MM.1S (cell line): Measurements from ENCODE around the gene ARMC3.

ENCODE experiments used
- EZH2 ChIP-seq: fragments of 300-600 bp; sonication (generic); optimal IDR thresholded peaks from 2 replicates; pipeline ENCODE3; 2017; ENCODE audit warnings: low read depth, mild to moderate bottlenecking, antibody characterized with exemption, low read length, mixed read lengths
- EZH2phosphoT487 ChIP-seq: fragments of 300-600 bp; sonication (generic); IDR thresholded peaks from 2 replicates; pipeline ENCODE4 v1.6.1; 2018; ENCODE audit warnings: antibody characterized with exemption, low read length
- TF ChIP-seq, protein P1 (sequence below): fragments of 300-600 bp; sonication (generic); IDR thresholded peaks from 2 replicates; pipeline ENCODE4 v1.5.1; 2016; ENCODE audit warnings: antibody characterized with exemption, low read length, mixed read lengths

DNA sequence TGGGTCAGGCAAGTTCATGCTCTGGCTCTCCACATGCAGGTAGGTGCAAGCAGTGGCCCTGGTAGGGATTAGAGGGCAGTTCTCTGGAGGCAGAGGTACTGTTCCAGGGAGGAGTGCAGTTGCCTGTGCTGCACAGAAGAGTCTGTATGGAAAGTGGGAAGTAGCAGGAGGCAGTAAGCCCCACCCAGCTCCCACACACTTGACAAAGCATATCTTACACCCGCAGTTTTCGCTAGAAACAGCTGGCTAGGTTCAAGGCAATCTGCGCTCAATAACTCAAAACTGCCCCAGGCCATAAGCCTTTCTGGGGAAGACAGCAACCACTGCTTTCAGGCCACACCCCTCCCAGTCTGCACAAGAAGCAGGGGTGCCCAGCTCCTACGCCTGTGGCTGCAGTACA lies 33.1 kb upstream of the ARMC3 start:
- TF ChIP-seq, protein P1, sequence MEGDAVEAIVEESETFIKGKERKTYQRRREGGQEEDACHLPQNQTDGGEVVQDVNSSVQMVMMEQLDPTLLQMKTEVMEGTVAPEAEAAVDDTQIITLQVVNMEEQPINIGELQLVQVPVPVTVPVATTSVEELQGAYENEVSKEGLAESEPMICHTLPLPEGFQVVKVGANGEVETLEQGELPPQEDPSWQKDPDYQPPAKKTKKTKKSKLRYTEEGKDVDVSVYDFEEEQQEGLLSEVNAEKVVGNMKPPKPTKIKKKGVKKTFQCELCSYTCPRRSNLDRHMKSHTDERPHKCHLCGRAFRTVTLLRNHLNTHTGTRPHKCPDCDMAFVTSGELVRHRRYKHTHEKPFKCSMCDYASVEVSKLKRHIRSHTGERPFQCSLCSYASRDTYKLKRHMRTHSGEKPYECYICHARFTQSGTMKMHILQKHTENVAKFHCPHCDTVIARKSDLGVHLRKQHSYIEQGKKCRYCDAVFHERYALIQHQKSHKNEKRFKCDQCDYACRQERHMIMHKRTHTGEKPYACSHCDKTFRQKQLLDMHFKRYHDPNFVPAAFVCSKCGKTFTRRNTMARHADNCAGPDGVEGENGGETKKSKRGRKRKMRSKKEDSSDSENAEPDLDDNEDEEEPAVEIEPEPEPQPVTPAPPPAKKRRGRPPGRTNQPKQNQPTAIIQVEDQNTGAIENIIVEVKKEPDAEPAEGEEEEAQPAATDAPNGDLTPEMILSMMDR = no peak
- TF ChIP-seq EZH2 (no peak), EZH2phosphoT487 (no peak)
